ENCODE data around the gene SSU72. TPM values are rescaled to one million over a fixed set of nuclear protein-coding genes. Genes with fewer than 3 reads are reported as not detected.
A peak's percentile ranks its signal among the peaks of the same experiment; 100 is the strongest.

The SSU72 gene
- total RNA-seq, 4 donors from 2014 or later = 98.4 to 125 (median 124) TPM

DNA sequence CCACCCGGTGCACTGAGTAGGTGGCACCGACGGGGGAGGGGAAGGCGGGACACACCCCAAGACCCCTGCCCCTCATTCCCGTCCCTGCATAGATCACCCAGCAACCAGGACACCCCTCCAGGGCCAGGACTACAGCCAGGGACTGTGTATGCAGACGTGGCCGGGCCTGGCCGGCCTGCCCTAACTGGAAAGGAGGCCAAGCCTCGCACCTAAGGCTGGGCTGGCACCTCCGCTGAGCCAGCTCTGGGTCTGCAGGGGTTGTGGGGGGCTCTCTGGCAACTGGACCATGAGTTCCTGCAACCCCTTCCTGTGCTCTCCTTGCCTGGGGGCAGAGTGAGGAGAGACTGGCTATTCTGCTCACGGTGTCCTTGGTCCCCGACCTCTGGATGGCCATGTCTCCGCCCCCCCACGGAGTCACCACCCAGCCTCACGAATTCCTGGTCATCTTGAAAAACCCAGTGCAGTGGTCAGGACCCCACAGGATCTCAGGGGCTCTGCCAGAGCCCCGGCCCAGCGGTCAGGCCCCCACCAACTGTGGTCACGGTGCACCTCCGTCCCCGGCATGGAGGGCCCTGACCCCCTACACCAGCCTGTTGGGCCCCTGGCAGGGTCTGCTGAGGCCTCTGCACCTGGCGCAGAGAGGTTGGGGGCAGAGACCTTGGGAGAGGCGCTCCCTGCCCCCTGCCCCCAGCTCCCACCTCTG is 26.3 kb upstream of the SSU72 start:
- Histone ChIP-seq H3K27ac (no peak overlapping the region), H3K36me3 (no peaks in the 10 kb centered on the region), H3K4me1 (peaks cover 16 to 38% (median 29%) of the 10 kb centered on the region in 3 donors), H3K27me3 (peaks cover 0 to 81% (median 2%) of the 10 kb centered on the region in 4 donors), H3K9me3 (no peaks in the 10 kb centered on the region), H3K4me3 (peak overlapping the region in 3 of 4 donors; percentile 54 to 60 (median 59))
- intact Hi-C loops (cut with DNase I) = no loop called here
- no peak for TF ChIP-seq POLR2A (IDR thresholded peaks at IDR 0.05)
- TF ChIP-seq, protein P1, sequence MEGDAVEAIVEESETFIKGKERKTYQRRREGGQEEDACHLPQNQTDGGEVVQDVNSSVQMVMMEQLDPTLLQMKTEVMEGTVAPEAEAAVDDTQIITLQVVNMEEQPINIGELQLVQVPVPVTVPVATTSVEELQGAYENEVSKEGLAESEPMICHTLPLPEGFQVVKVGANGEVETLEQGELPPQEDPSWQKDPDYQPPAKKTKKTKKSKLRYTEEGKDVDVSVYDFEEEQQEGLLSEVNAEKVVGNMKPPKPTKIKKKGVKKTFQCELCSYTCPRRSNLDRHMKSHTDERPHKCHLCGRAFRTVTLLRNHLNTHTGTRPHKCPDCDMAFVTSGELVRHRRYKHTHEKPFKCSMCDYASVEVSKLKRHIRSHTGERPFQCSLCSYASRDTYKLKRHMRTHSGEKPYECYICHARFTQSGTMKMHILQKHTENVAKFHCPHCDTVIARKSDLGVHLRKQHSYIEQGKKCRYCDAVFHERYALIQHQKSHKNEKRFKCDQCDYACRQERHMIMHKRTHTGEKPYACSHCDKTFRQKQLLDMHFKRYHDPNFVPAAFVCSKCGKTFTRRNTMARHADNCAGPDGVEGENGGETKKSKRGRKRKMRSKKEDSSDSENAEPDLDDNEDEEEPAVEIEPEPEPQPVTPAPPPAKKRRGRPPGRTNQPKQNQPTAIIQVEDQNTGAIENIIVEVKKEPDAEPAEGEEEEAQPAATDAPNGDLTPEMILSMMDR (IDR thresholded peaks at IDR 0.05) = no peak
- 20 to 80% methylated on average over 1 of the region's 22 CpGs for WGBS, 2 donors
- DNase-seq = no peak

DNA sequence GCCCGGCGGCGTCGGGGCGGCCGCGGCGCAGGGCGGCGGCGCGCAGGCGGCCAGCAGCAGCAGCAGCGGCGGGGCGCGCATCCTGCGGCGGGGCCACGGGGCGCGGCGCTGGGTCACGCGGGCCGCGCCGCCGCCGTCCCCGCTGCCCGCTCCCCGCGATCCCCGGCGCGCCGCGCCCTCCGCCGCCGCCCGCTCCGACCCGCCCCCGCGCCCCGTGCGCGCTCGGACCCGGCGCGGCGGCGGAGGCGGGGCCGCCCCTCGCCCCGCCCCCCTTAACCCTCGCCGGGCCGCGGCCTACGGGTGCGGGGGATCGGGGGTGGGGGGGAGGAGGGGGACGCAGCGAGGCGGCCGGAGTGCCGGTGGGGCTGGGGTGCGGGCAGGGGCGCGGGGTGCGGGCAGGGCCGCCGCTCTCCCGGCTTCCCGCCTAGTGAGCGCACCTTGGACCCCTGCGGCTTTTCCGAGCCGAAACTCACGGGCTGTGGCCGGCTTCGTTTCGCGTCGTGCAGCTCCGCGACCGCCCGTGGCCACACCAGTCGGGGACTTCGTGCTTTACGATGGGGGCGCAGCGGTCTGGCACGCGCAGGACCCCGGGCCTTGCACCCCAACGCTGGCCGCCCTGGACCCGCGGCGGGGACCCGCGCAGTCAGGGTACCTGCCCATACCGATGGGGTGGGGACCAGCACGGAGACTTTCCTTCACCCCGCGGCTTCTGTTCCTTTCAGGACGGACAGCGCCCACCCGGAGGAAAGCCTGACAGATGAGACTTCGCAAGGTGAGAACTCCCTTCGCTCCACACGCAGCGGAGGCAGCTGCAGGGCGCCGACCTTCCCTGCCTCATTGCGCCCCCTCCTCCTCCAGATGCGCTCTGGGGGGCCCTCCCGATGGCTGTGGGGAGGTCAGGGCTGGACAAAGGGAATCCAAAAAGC is 25.5 kb upstream of the SSU72 start, which contains the start of gene FNDC10:
FNDC10 (minus strand) TSS at position 201 of the 926 bp plus-strand sequence; CDS start at position 81, 120 bp downstream.
- H3K9me3 ChIP-seq = no peaks in the 10 kb centered on the region
- DNase-seq = no peak
- H3K27me3 ChIP-seq = peaks cover 0 to 86% (median 2%) of the 10 kb centered on the region in 4 donors
- no peak for TF ChIP-seq POLR2A (IDR thresholded peaks at IDR 0.05)
- TF ChIP-seq, protein P1 (IDR thresholded peaks at IDR 0.05) = no peak
- WGBS, 2 donors = 0 to 22% methylated on average over 2 to 7 of the region's 125 CpGs
- H3K36me3 ChIP-seq = no peaks in the 10 kb centered on the region
- peak within 1 kb of the TSS; percentile 37 to 65 (median 56) for H3K4me3 ChIP-seq
- no peak within 1 kb of the TSS for H3K27ac ChIP-seq
- intact Hi-C loops (cut with DNase I) = no loop called here
- peaks cover 16 to 38% (median 29%) of the 10 kb centered on the region in 3 donors for H3K4me1 ChIP-seq

DNA sequence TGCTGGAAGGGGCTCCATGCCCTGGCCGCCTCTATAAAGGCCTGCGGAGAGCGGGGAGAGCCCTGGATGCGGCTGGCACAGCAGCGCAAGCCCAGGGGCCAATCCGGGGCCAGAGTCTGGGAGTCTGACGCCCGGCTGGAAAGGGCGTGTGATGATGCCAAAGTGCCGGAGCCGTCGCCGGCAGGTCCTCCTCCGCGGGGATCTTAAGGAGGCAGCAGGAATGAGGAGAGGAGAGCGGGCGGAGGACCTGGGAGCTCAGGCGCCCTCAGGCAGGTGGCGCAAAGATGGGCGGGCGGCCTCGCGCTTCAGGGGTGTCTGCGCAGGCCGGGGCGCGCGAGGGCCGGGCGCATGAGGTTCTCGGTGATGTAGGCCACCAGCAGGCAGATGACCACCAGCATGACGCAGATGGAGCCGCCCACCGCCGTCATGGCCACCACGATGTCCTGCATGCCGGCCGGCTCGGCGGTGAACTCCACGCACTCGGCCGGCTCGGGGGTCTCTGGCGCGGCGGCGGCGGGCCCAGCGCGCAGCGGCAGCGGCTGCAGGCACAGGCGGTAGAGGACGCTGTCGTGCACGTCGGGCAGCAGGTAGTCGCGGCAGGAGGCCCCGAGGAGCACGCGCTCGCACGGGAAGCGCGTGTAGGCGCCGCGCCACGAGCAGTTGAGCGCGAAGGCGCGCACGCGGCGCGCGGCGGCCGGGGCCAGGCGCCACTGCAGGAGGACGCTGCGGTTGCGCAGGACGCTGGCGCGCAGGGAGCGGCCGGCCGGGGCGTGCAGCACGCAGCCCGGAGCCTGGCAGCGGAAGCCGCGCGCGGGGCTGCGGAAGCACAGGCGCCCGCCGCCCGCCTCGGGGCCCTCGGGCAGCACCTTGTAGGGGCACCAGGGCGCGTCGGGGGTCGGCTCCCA is 24.6 kb upstream of the SSU72 start:
- intact Hi-C loops (cut with DNase I) = no loop called here
- peaks cover 16 to 38% (median 29%) of the 10 kb centered on the region in 3 donors for H3K4me1 ChIP-seq
- H3K36me3 ChIP-seq = no peaks in the 10 kb centered on the region
- WGBS, 2 donors = no CpG with 5 or more reads among the region's 111 CpGs
- TF ChIP-seq POLR2A (IDR thresholded peaks at IDR 0.05) = no peak
- TF ChIP-seq, protein P1 (IDR thresholded peaks at IDR 0.05) = peak in 3 of 6 experiments; percentile 3 to 32 (median 32)
- H3K27me3 ChIP-seq = peaks cover 0 to 84% (median 2%) of the 10 kb centered on the region in 4 donors
- H3K4me3 ChIP-seq = peak overlapping the region; percentile 16 to 65 (median 42)
- H3K9me3 ChIP-seq = no peaks in the 10 kb centered on the region
- no peak overlapping the region for H3K27ac ChIP-seq
- DNase-seq = no peak

DNA sequence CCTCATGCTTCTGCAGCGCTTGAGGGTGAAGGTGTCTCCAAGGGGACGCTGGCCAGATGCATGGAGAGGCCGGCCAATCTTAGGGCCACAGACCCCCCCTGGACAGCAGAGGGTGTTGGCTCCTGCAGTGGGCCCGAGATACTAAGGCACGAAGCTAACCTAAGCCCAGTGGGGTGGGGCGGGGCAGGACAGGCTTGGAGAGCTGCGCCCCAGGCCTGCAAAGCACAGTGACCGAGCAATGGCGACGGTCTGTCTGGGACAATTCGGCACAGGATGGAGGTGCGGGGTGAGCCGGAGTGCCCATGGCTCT is 24.0 kb upstream of the SSU72 start:
- Histone ChIP-seq H3K4me1 (peaks cover 16 to 38% (median 29%) of the 10 kb centered on the region in 3 donors), H3K27me3 (peaks cover 0 to 79% (median 2%) of the 10 kb centered on the region in 4 donors), H3K27ac (no peak overlapping the region), H3K36me3 (no peaks in the 10 kb centered on the region), H3K9me3 (no peaks in the 10 kb centered on the region), H3K4me3 (peak overlapping the region in 1 of 4 donors; percentile 26)
- DNase-seq = no peak
- WGBS, 2 donors = 88 to 90% methylated on average over 2 to 7 of the region's 13 CpGs
- TF ChIP-seq, protein P1 (IDR thresholded peaks at IDR 0.05) = no peak
- no peak for TF ChIP-seq POLR2A (IDR thresholded peaks at IDR 0.05)
- intact Hi-C loops (cut with DNase I) = no loop called here

Data from esophagus squamous epithelium (tissue), 5 donors.